ENCODE results near the gene RDX.

Gene RDX

DNA sequence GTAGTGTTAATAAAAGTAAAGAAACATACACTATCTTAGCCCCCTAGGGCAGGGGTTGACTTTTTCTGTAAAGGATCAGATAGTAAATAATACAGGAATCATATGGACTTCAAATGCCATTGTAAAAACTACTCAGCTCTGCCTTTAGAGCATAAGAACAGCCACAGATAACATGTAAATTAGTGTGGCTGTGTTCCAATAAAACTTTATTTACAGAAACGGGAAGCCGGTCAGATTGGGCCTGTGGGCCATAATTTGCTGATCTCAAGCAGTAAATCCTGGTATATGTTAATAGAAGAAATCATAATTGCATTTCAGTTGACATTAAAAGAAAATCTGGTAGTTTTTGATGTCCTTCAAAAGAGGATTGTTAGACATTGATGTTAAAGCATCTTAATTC, 126.7 kb downstream of the RDX start:
- no peak for DNase-seq

DNA sequence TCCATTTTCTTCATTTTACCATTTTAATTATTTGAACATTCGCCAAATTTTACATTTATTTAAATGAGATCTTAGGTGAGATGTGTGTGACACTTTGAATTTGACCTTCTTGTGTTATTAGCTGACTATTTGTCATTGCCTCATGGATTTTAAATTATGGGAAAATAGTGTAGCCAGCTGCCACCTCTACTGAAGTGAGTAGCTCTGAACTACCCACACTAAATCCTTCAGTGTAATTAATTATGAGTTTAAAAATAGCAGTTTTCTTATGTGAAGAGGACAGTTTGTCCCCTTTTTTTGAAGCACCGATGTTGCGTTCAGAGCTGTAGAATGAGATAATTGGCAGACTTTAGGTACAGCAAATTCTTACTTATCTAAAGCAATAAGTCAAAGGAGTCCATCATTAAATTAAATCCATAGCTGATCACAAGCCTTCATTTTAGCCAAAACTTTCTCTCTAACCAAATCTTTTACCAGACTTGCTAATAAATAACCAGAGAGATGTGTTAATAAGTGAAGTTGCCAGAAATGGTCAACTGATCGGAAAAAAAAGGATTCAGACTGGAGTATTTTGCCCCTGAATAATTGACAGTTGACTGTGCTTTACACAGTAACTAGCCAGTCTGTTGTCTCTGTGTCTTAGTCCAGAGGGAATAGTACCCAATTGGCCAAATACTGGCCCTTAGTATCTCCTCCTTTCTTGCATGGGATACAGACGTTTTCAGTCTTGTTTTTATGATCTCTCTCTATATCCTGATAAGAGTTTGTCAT, 128.2 kb downstream of the RDX start:
- no peak for DNase-seq

DNA sequence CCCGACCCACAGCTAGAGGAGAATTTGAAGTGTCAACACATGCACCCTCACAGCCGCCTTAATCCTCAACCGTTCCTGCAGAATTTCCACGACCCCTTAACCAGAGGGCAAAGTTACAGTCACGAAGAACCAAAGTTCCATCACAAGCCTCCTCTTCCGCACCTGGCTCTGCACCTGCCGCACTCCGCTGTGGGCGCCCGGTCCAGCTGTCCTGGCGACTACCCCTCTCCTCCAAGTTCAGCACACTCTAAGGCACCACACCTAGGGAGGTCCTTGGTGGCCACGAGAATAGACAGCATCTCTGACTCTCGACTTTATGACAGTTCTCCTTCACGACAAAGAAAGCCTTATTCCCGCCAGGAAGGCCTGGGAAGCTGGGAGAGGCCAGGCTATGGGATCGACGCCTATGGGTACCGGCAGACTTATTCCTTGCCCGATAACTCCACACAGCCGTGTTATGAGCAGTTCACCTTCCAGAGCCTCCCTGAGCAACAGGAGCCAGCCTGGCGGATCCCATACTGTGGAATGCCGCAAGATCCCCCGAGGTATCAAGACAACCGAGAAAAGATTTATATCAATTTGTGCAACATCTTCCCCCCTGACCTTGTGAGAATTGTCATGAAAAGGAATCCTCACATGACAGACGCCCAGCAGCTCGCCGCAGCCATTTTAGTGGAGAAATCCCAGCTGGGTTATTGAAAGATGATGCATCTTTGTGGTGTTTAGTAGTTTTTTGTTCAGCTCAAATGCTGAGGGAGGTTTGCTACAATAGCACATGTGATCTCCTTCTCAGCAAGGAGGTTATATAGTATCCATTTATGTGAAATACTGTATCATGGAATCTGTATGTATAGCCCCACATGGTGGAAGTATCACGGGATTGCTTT, 131.1 kb downstream of the RDX start:
- no peak for DNase-seq

DNA sequence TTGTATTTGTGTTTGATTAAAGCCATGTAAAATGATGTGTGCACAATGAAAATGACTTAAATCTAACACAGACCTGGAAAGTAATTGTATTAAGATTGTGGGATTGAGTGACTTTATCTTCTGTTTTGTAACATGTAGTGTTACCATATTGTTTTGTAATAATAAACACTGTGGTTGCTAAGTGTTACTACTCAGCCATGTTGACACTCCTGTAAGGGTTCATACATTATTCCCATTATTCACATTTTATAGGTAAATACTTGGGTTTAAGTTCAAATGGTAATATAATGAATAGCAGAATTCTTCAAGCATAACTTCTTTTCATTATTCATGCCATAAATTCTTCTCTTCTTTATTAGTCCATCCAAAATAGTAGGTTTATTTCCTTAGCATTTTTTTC, 134.2 kb downstream of the RDX start:
- DNase-seq, result no peak

DNA sequence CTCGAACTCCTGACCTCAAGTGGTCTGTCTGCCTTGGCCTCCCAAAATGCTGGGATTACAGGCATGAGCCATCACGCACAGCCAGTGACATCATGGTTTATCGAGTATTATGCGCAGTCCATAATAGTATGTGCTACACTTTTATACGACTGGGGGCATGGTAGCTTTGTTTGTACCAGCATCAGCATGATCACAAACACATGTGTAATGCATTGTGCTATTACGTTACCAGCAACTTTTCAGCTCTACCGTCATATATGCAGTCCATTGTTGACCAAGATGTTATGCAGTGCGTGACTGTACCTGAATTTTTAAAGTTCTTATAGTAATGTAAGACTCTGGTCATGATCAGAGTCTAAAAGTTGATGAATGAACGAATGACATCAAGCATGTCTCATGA, 135.4 kb downstream of the RDX start:
- no peak for DNase-seq

DNA sequence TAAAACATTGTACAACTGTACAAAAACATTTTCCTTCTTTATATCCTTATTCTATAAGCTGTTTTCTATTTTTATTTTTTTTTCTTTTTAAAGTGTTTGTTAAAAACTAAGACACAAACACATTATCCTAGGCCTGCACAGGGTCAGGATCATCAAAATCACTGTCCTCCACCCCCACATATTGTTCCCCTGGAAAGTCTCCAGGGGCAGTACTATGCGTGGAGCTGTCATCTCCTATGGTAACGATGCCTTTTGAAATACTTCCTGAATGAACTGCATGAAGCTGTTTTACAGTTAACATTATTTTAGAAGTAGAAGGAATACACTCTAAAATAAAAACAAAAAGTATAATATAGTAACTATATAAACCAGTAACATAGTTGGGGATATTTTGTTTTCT, 136.0 kb downstream of the RDX start:
- no peak for DNase-seq

DNA sequence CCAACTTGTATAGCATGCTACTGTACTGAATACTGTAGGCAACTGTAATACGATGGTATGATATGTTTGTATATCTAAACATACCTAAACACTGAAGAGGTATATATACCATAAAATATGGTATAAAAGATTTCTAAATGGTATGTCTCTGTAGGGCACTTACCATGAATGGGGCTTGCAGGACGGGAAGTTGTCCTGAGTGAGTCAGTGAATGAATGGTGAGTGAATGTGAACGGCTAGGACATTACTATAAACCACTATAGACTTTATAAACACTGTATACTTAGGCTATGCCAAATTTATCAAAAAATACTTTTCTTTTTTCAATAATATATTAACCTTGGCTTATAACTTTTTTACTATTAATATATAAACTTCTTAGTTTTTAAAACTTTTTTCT, 136.4 kb downstream of the RDX start:
- DNase-seq, result no peak

DNA sequence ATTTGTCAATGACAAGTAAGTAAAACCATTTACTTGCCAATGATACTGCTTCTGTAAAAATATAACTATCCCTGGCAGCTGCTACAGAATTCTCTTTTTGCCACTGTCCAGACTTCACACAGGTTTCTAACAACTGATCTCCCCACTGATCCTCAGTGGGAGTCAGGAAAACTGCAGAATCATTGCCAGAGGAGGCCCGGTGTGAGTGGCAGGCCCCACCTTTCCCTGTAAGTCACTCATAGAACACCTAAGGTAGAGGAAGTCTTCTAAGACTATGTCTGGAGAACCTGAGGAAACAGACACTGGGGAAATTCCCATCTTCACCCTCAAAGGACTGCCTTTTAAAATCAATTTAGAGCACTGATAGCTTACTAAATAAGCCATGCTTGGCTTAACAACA, 136.9 kb downstream of the RDX start:
- no peak for DNase-seq

DNA sequence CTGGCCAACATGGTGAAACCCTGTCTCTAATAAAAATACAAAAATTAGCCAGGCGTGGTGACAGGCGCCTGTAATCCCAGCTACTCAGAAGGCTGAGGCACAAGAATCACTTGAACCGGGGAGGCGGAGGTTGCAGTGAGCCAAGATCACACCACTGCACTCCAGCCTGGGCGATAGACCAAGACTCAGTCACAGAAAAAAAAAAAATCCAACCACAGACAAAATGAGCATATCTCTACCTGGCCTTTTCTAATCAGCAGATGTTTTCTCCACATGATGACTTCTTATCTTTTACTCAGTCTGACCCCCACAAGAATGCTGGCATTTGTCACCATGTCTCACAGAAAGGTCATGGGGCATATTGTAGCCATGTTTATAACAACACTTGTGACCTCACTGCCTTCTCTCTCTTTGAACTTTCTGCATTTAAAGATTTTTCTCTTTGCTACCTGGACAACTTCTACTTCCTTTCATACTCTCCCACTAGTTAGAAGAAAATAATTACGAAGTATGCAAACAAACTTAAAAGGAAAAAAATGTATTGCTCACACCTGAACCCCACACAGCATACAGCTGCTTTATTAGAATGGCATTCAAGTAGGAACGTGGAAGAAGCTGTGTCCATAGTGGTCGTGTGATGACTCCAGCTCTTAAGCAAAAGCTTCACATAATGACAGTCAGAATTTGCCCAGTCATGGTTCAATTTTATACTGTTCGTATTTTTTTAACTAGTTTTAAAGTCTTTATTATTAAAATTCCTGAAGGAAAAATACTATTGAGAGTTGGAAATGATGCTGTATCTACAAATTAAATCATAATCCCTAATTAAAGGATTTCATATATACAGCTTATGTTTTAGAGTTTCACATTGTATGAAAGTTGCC, 137.9 kb downstream of the RDX start:
- DNase-seq, result no peak

DNA sequence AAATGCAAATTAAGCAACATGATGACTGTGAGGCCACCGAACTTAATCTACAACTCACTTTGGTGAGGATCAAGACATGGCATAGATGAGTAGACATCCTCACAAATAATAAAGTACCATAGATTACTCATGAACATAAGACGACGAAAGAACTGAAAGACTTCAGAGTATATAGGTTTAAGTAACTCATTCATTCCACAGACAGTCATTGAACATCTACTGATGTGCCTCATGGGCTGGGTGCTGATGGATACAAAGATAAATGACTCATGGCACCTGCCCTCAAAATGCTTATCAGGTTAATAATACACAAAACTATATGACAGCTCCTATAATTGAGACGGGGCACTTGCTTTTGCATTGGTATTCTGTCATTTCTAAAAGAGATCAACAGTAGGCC, 139.9 kb downstream of the RDX start:
- no peak for DNase-seq

DNA sequence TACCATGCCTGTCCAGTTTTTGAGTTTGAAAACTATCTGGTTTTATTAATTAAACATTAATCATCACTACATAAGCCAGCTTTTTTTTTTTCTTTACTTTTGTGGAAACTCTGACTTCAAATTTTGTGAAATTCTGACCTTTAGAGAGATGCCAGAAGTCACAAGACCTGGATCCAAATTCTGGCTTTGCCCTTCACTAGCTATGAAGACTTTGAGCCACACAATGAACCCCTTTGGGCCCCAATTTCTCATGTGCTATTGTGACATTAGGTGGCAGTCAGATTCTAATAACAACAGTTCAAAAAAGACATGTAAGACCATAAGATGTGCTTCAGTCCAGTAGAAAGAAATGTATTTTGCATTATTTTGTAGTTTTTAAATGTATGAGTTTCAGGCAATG, 142.9 kb downstream of the RDX start:
- no peak for DNase-seq

DNA sequence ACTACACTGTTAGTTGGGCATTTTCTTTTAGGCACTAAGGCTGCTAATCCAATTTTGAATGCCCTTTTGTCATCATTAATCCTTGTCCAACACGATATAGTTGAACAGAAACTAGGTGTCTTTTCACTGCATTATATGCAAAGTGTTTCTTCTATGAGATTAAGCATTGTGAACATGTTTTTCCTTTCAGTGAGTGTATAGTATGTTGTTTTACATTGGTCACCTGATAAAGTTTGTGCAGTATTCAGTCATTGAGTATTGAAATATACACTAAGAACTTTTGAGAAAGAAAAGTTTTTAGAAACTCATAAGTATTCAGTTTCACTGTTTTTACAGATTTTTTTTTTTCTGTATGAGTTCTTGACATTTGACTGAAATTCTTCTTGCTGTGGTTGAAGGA, 144.2 kb downstream of the RDX start:
- no peak for DNase-seq

DNA sequence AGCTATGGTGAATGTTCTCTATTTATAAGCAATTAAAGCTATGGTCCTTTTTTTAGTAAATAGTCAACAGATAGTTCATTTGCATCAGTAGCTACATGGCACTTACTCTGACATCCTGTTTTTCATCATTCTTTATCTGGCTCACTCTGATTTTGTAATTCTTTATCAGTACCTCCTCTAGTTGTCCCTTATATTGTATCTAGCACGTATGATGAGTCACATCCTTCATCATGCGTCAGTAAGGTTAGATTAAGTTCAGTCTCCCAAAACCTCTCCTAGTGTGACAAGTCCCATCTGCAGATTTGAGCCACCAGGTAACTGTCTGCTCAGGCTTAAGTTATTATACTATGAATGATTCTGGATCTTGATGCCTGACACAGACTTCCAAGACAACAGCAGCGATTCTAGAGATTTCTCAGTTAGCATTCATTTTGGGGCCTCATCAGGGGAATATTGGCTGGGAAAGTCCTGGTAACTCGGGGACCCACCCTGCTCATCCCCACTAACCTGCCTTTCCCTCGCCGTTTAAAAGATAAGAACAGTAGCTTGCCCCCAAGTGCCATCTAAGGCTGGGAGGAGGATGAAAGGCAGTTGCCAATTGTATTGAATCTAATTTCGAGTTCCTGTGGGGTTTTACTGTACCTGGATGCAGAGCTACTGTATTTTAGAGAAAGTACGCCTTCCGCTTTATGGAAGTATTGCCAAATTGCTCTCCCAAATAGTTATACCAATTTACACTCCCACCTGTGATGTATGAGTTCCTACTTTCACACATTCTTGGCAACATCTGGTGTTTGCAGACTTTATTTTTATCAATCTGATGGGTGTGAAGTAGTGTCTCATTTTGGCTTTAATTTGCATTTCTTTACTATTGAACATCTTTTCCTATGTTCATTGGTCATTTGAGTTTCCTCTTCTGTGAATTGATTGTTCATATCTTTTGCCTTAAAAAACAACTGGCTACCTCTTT, 147.4 kb downstream of the RDX start:
- DNase-seq, result peak; percentile 6

DNA sequence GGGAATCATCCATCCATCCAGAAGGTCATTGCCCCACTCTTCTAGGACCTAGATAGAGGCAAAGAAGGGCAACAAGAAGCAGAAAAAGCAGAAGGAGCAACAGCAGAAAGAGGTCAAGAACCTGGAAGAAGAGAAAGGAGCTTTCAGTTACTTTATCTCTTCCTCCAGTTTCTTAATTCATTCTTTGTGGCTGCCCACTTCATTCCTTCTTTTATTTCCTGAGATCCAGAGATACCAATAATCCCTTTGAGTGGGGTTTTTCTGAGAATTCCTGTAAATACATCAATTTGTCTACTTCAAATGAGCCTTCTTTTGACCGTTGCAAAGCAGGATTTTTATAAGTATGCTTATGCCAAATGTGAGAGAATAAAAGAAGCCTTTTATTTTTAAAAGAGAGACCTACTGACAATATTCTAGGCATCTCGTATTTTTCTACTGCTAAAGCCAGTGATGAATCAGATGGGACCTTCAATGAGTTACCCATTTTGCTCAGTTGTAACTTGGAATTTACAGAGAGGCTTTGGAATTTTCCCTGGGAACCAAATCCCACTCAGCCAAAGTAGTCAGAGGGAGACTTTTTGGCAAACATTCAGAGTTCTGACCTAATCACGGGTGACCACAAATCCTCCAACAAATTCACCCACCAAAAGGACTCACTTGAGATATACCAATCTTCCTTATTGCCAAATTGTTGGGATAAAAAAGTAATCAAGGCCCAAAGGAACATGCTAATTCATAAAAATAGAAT, 148.3 kb downstream of the RDX start:
- no peak for DNase-seq

DNA sequence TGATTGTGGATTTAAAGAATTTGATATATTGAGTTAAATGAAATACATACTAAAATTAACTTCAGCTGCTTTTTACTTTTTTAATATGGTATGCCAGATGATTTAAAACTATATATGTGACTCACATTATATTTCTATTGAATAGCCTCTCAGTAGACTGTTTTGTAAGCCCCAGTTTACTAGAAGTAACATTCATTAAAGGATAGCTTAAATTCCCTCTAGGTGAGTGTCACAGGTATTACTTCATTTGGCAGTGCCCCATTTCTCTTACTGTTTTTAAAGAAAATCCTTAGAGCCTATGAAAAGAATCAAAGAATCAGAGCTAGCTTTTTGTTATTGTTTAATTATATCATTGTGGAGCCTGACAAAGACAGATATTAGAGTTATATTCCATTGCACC, 154.6 kb downstream of the RDX start:
- DNase-seq, result no peak

DNA sequence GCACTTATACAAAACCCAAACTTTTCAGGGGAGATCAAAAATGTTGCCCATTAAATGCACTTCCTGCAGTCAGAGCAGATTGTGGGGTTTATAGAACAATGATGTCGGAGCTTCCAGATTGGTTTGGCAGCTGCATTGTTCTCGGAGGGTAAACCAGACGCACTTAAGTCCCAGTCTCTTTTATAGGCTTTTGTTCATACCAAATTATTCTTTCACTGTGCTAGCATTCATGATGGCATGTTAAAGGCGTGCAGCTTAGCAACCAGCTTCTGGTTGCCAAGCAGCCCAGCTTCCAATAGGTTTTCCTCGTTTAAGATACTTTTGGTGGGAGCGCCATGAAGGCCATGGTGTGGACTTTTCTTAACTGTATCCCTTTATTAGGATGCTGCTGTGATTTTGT, 162.3 kb downstream of the RDX start:
- no peak for DNase-seq

DNA sequence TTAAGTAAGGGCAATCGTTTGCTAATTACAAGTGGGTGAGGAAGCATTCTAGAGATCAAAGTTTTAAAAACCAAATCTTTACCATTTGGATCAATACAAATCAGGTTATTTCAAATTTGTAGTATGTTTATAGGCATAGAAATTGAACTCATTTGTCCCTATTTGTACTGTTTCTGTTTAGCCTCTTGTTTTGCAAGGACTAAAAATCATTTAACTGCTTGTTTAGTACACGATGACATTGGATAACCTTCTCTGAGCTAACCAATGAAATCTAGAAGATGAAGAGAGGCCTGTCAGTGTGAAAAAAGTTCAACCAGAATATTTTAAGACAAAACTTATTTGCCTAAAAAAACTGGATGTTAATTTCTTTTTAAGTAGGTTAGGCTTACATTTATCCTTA, 163.3 kb downstream of the RDX start:
- no peak for DNase-seq

DNA sequence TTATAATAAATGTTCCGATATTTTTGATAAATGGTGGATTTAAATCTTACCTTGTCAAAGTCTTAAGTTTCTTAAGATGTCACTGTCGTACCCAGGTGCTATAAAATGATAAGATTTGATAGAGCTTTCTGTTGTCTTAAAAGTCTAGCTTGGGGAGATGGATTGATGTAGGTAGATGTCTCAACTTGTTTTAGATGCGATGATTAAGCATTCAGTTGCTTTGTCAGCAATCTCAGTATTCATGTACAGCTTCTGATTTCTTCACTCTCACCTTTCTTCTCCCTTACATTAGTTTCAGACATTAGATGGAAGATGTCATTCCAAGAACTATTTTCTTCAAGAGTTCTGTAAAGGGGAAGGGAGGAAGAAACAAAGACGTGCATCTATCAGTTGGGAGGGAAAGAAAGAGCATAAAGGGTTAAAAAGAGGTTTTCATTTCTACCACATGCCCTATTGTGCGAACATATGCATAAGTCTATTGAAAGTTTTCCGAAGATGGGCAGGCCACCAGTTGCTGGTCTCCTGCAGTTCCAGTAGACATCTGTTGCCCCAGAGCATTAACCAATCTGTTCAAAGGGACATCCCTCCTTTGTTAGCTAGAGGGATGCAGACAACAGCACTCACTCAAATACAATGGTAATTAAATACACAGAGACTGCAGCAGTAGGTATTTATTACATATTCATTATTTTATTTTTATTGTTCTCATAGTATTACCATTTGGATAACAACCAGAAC, 164.9 kb downstream of the RDX start:
- no peak for DNase-seq

DNA sequence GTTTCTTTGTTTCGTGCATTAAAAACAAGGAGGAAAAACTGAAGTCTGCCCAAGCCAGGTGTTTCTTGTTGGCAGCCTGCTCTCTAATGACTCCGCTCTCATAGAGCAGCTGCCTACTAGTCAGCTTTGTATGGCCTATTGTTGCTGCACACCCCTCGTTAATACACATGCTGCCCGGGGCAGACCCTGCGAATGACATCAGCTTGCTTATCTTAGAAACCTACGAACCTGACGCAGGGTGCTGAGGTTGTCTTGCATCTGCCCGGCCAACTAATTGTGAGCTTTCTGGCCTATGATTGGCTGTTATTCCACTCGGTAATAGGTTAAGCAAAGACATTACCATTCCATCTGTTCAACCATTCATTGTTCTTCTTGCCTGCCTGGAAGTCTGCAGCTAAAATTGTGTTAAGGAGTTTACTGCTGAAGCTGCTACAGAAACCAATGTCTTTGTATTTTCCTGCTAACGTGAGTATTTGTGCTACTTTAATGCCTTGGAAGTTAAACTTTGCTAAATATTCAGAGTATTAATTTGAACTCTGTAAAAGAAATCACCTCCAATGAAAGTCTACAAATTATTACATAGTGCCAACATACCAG, 165.7 kb downstream of the RDX start:
- DNase-seq, result no peak

DNA sequence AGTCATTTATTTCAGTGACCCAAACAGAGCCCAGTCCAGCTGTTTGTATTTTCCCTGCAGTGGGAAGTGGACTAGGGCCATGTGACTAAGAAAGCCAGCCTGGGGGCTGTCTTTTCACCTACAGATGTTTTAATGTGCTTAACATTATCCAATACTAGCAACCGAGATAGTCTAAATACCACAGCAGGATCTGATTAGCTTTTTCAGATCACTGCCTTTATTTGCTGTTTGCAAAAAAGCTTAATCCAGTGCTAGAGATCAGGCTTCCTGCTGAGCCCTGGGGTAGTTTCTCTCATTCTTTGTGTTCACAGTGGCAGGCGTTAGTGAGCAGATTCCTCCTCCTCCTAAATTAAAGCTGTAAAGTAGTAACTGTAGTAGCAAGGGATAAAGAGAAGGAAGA, 168.3 kb downstream of the RDX start:
- no peak for DNase-seq

Measured in activated CD4-positive, alpha-beta T cell treated with anti-CD3 and anti-CD28 coated beads, Interleukin-2, Interleukin-6, amounts not matched to agents 100 ng/mL and 50 ng/mL, durations not matched to agents 16 hours and 8 hours (primary cell).